GM21381 (cell line): ENCODE data around the gene WNT11.
"Not testable (repeated sequence)": the region's sequence is repeated elsewhere in the genome, so short reads cannot be mapped to it uniquely, and the experiment has no call there.

ENCODE experiments used
- ATAC-seq: cut with Tn5 transposase; IDR thresholded peaks from one replicate; pipeline ENCODE4 v1.9.1; 2021; ENCODE audit warnings: mild to moderate bottlenecking, moderate library complexity; ENCODE audit not compliant: unreplicated experiment

The WNT11 gene

GRCh38 chr11:76203937-76204336 is 2.4 kb downstream of the WNT11 start:
- ATAC-seq, result no peak

- no peak for ATAC-seq
Observed at GRCh38 chr11:76203131-76203925, 3.0 kb downstream of the WNT11 start.

GRCh38 chr11:76201672-76202412 is 4.5 kb downstream of the WNT11 start:
- ATAC-seq, result no peak

GRCh38 chr11:76201056-76201455 is 5.2 kb downstream of the WNT11 start:
- no peak for ATAC-seq

- no peak for ATAC-seq
Observed at GRCh38 chr11:76200006-76200940, 6.0 kb downstream of the WNT11 start.

GRCh38 chr11:76198691-76199090 is 7.6 kb downstream of the WNT11 start:
- ATAC-seq, result not testable (repeated sequence)

GRCh38 chr11:76197941-76198640 is 8.2 kb downstream of the WNT11 start:
- ATAC-seq, result no peak

- no peak for ATAC-seq
Observed at GRCh38 chr11:76197332-76197731, 9.0 kb downstream of the WNT11 start.

- ATAC-seq, result no peak
Observed at GRCh38 chr11:76196849-76197248, 9.5 kb downstream of the WNT11 start.

- ATAC-seq, result no peak
Observed at GRCh38 chr11:76194872-76195668, 11.2 kb downstream of the WNT11 start.

- no peak for ATAC-seq
Observed at GRCh38 chr11:76193219-76193618, 13.1 kb downstream of the WNT11 start.

GRCh38 chr11:76190376-76190775 is 15.9 kb downstream of the WNT11 start:
- ATAC-seq, result no peak

GRCh38 chr11:76189682-76190081 is 16.6 kb downstream of the WNT11 start:
- no peak for ATAC-seq

- ATAC-seq, result no peak
Observed at GRCh38 chr11:76188873-76189272, 17.4 kb downstream of the WNT11 start.

GRCh38 chr11:76186776-76187279 is 19.5 kb downstream of the WNT11 start:
- ATAC-seq, result no peak

- no peak for ATAC-seq
Observed at GRCh38 chr11:76185931-76186401, 20.3 kb downstream of the WNT11 start.

- ATAC-seq, result no peak
Observed at GRCh38 chr11:76185511-76185910, 20.8 kb downstream of the WNT11 start.

GRCh38 chr11:76184551-76184993 is 21.7 kb downstream of the WNT11 start:
- no peak for ATAC-seq

- no peak for ATAC-seq
Observed at GRCh38 chr11:76181371-76181770, 24.9 kb downstream of the WNT11 start.
